Measurements from ENCODE around the gene ZCCHC7. TPM values are rescaled to one million over a fixed set of nuclear protein-coding genes. Genes with fewer than 3 reads are reported as not detected.
"Not testable (repeated sequence)": the region's sequence is repeated elsewhere in the genome, so short reads cannot be mapped to it uniquely, and the experiment has no call there.

The ZCCHC7 gene
- total RNA-seq, 4 donors from 2014 or later = 22.1 to 31.9 (median 25.6) TPM

GRCh38 chr9:37157726-37158377 lies 37.5 kb downstream of the ZCCHC7 start:
- intact Hi-C loops (cut with DNase I) = no loop called here
- DNase-seq = no peak

GRCh38 chr9:37163299-37163698 lies 42.9 kb downstream of the ZCCHC7 start:
- intact Hi-C loops (cut with DNase I) = no loop called here
- no peaks in the 10 kb centered on the region for H3K4me1 ChIP-seq

More at GRCh38 chr9:37157726-37158377, 37.5 kb downstream of the ZCCHC7 start:
- Histone ChIP-seq H3K36me3 (no peaks in the 10 kb centered on the region), H3K4me3 (replicated peaks in 1 of 3) (no peak overlapping the region), H3K27me3 (no peaks in the 10 kb centered on the region), H3K9me3 (no peaks in the 10 kb centered on the region), H3K4me1 (peaks cover 4 to 6% of the 10 kb centered on the region in 2 donors), H3K27ac (no peak overlapping the region)
- TF ChIP-seq POLR2A (IDR thresholded peaks at IDR 0.05) (no peak), CTCF (IDR thresholded peaks at IDR 0.05) (no peak)
- 89% methylated on average over 4 of the region's 4 CpGs for WGBS, 2 donors

GRCh38 chr9:37164335-37164734 lies 44.0 kb downstream of the ZCCHC7 start:
- H3K27ac ChIP-seq; H3K4me1 ChIP-seq; DNase-seq; H3K4me3 ChIP-seq (replicated peaks in 1 of 3); H3K27me3 ChIP-seq; intact Hi-C loops (cut with DNase I); H3K9me3 ChIP-seq; H3K36me3 ChIP-seq: not testable (repeated sequence)
- 96 to 97% methylated on average over 4 of the region's 4 CpGs for WGBS, 2 donors

More at GRCh38 chr9:37163299-37163698, 42.9 kb downstream of the ZCCHC7 start:
- Histone ChIP-seq H3K4me3 (replicated peaks in 1 of 3) (no peak overlapping the region), H3K9me3 (no peaks in the 10 kb centered on the region), H3K36me3 (no peaks in the 10 kb centered on the region), H3K27me3 (no peaks in the 10 kb centered on the region), H3K27ac (no peak overlapping the region)
- no peak for DNase-seq
- no peak for TF ChIP-seq CTCF (IDR thresholded peaks at IDR 0.05)
- no peak for TF ChIP-seq POLR2A (IDR thresholded peaks at IDR 0.05)
- WGBS, 2 donors = 95 to 99% methylated on average over 4 of the region's 4 CpGs

- WGBS, 2 donors = 98 to 100% methylated on average over 1 of the region's 1 CpG
- no peaks in the 10 kb centered on the region for H3K27me3 ChIP-seq
- no peak overlapping the region for H3K4me3 ChIP-seq (replicated peaks in 1 of 3)
- no peak overlapping the region for H3K27ac ChIP-seq
- intact Hi-C loops (cut with DNase I) = no loop called here
- TF ChIP-seq POLR2A (IDR thresholded peaks at IDR 0.05) (no peak), CTCF (IDR thresholded peaks at IDR 0.05) (no peak)
- no peak for DNase-seq
- no peaks in the 10 kb centered on the region for H3K9me3 ChIP-seq
- no peaks in the 10 kb centered on the region for H3K4me1 ChIP-seq
- no peaks in the 10 kb centered on the region for H3K36me3 ChIP-seq
These were observed 45.3 kb downstream of the ZCCHC7 start for GRCh38 chr9:37165644-37166043.

DNA sequence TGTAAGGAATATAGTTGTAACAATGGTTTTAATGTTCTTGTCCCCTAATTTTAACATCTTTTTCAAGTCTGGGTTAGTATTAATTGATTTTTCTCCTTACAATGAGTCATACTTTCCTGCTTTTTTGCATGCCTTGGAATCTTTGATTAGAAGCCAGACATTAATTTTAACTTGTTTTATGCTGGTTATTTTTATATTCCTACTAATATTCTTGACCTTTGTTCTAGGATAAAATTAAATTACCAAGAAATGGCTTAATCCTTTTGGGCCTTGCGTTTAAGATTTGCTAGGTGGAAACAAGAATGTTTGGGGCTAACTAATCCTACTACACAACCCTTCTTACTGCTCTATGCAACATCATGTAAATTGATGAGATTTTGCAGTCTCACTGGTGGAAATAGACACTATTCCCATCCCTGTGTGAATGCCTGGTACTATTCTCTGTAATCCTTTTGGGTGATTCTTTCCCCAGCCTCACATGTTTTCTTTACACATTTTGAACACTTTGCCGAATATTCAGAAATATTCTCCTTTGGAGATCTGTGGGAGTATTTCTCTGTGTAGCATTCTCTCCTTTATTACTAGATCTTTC lies 47.2 kb downstream of the ZCCHC7 start:
- no peaks in the 10 kb centered on the region for H3K9me3 ChIP-seq
- intact Hi-C loops (cut with DNase I) = no loop called here
- WGBS, 2 donors = 92 to 95% methylated on average over 2 of the region's 2 CpGs

More for the DNA sequence above, 47.2 kb downstream of the ZCCHC7 start:
- Histone ChIP-seq H3K4me3 (replicated peaks in 1 of 3) (no peak overlapping the region), H3K36me3 (no peaks in the 10 kb centered on the region), H3K4me1 (no peaks in the 10 kb centered on the region), H3K27me3 (no peaks in the 10 kb centered on the region), H3K27ac (no peak overlapping the region)
- no peak for DNase-seq
- no peak for TF ChIP-seq POLR2A (IDR thresholded peaks at IDR 0.05)
- TF ChIP-seq CTCF (IDR thresholded peaks at IDR 0.05) = no peak

Measured in thyroid gland (tissue), 4 donors.